GM23338 (cell line): ENCODE results near the gene TET2. TPM values are rescaled to one million over a fixed set of nuclear protein-coding genes. Genes with fewer than 3 reads are reported as not detected.

Experiments
- ATAC-seq: fragments of 200-7000 bp; cut with Tn5 transposase; 3 replicates; pipeline ENCODE4 v1.9.1; 2020
- DNase-seq: peaks from one replicate; pipeline ENCODE4 v3.0.0-alpha.2; 2015; ENCODE audit warnings: low spot score
- H2AFZ ChIP-seq: fragments of 200-600 bp; sonication (generic); 2 replicates; pipeline ENCODE4 v1.8.0; 2016; ENCODE audit warnings: antibody characterized with exemption, mild to moderate bottlenecking, moderate library complexity
- H3F3A ChIP-seq: fragments of 200-600 bp; sonication (generic); replicated peaks from 2 replicates; pipeline ENCODE4 v1.8.0; 2017; ENCODE audit warnings: antibody characterized with exemption, mixed run types, low read depth
- H3K27ac ChIP-seq: fragments of 200-600 bp; sonication (generic); 2 replicates; pipeline ENCODE4 v1.6.1; 2016; ENCODE audit warnings: low read depth
- H3K27me3 ChIP-seq: fragments of 200-600 bp; sonication (generic); 2 replicates; pipeline ENCODE4 v1.8.0; 2016; ENCODE audit warnings: mild to moderate bottlenecking, mixed run types, moderate library complexity; ENCODE audit not compliant: insufficient read depth
- H3K36me3 ChIP-seq: fragments of 200-600 bp; sonication (generic); 2 replicates; pipeline ENCODE4 v1.8.0; 2016; ENCODE audit warnings: mild to moderate bottlenecking; ENCODE audit not compliant: insufficient read depth
- H3K4me1 ChIP-seq: fragments of 200-600 bp; sonication (generic); 2 replicates; pipeline ENCODE4 v1.8.0; 2016; ENCODE audit warnings: mild to moderate bottlenecking, moderate library complexity; ENCODE audit not compliant: insufficient read depth
- H3K4me2 ChIP-seq: fragments of 200-600 bp; sonication (generic); 2 replicates; pipeline ENCODE4 v1.7.1; 2017; ENCODE audit warnings: mixed run types
- H3K4me3 ChIP-seq: fragments of 200-600 bp; sonication (generic); 2 replicates; pipeline ENCODE4 v1.6.1; 2016; ENCODE audit warnings: mixed run types
- H3K79me2 ChIP-seq: fragments of 200-600 bp; sonication (generic); replicated peaks from 2 replicates; pipeline ENCODE4 v1.8.0; 2017; ENCODE audit warnings: mild to moderate bottlenecking; ENCODE audit not compliant: insufficient read depth
- H3K9me2 ChIP-seq: fragments of 200-600 bp; sonication (generic); 2 replicates; pipeline ENCODE4 v1.8.0; 2017; ENCODE audit not compliant: insufficient read depth
- H4K20me1 ChIP-seq: fragments of 200-600 bp; sonication (generic); replicated peaks from 2 replicates; pipeline ENCODE4 v1.8.0; 2017; ENCODE audit warnings: mild to moderate bottlenecking; ENCODE audit not compliant: insufficient read depth
- H3K27ac Mint-ChIP-seq: 2 replicates; pipeline ENCODE4 v1.8.0; 2020; ENCODE audit warnings: inconsistent platforms, mild to moderate bottlenecking, moderate library complexity, mixed read lengths
- H3K27me3 Mint-ChIP-seq: 3 replicates; pipeline ENCODE4 v1.8.0; 2022; ENCODE audit warnings: low read depth, mild to moderate bottlenecking, moderate library complexity, mixed read lengths, inconsistent platforms; ENCODE audit not compliant: insufficient read depth, poor library complexity
- H3K36me3 Mint-ChIP-seq: 3 replicates; pipeline ENCODE4 v1.8.0; 2021; ENCODE audit warnings: low read depth, mild to moderate bottlenecking, inconsistent platforms, moderate library complexity, mixed read lengths
- H3K4me1 Mint-ChIP-seq: 3 replicates; pipeline ENCODE4 v1.8.0; 2020; ENCODE audit warnings: mild to moderate bottlenecking, inconsistent platforms, mixed read lengths
- H3K4me3 Mint-ChIP-seq: 3 replicates; pipeline ENCODE4 v1.8.0; 2021; ENCODE audit warnings: moderate library complexity, mild to moderate bottlenecking, inconsistent platforms, mixed read lengths
- H3K9me3 Mint-ChIP-seq: 3 replicates; pipeline ENCODE4 v1.8.0; 2020; ENCODE audit warnings: moderate library complexity, mild to moderate bottlenecking, inconsistent platforms, mixed read lengths
- CREB1 ChIP-seq: fragments of 250-450 bp; sonication (Bioruptor Pico); IDR thresholded peaks from 2 replicates; pipeline ENCODE4 v1.5.0; 2020; ENCODE audit warnings: low read depth, mild to moderate bottlenecking, moderate library complexity
- CTCF ChIP-seq, 2 experiments: fragments of 200-600 bp in 1 of 2; sonication (generic) in 1 of 2; conservative IDR thresholded peaks; 2 replicates each; pipeline versions ENCODE4 v1.5.1 to v1.6.1; 2016 to 2017; ENCODE audit warnings: antibody characterized with exemption in 2 of 2, low read depth in 2 of 2, mild to moderate bottlenecking in 2 of 2, moderate library complexity in 1 of 2
- ETS1 ChIP-seq: IDR thresholded peaks from 2 replicates; pipeline ENCODE4 v1.6.1; 2016; ENCODE audit warnings: antibody characterized with exemption
- EZH2phosphoT487 ChIP-seq: fragments of 200-600 bp; sonication (generic); IDR thresholded peaks from one replicate; pipeline ENCODE4 v1.8.1; 2018; ENCODE audit warnings: antibody characterized with exemption; ENCODE audit not compliant: unreplicated experiment
- JUNB ChIP-seq: IDR thresholded peaks from one replicate; pipeline ENCODE4 v1.6.1; 2016; ENCODE audit warnings: antibody characterized with exemption; ENCODE audit not compliant: unreplicated experiment
- NANOG ChIP-seq: IDR thresholded peaks from 2 replicates; pipeline ENCODE4 v1.6.1; 2016; ENCODE audit warnings: antibody characterized with exemption, borderline replicate concordance
- POLR2AphosphoS5 ChIP-seq: IDR thresholded peaks from 2 replicates; pipeline ENCODE4 v1.6.1; 2016; ENCODE audit warnings: antibody characterized with exemption, low read depth
- REST ChIP-seq: IDR thresholded peaks from one replicate; pipeline ENCODE4 v1.6.1; 2018; ENCODE audit warnings: antibody characterized with exemption; ENCODE audit not compliant: unreplicated experiment
- STAT1 ChIP-seq: IDR thresholded peaks from one replicate; pipeline ENCODE4 v1.6.1; 2016; ENCODE audit warnings: antibody characterized with exemption; ENCODE audit not compliant: unreplicated experiment
- ZNF114 ChIP-seq: fragments of 250-450 bp; sonication (Bioruptor Pico); IDR thresholded peaks from 2 replicates; pipeline ENCODE4 v1.5.0; 2020; ENCODE audit warnings: mild to moderate bottlenecking, moderate library complexity
- ZNF331 ChIP-seq: fragments of 250-450 bp; sonication (Bioruptor Pico); IDR thresholded peaks from 2 replicates; pipeline ENCODE4 v1.5.0; 2020; ENCODE audit warnings: low read depth, mild to moderate bottlenecking, moderate library complexity
- ZNF462 ChIP-seq: fragments of 250-450 bp; sonication (Bioruptor Pico); IDR thresholded peaks from 2 replicates; pipeline ENCODE4 v1.5.0; 2020; ENCODE audit warnings: mild to moderate bottlenecking, moderate library complexity
- polyA plus RNA-seq: library from polyadenylated mRNA; unstranded; fragments of >200 nt; fragmentation: Nextera tagmentation; extraction: Ambion mirVana; gene quantifications from 2 replicates; pipeline ENCODE4 v1.2.1, GENCODE V29; 2016
- total RNA-seq: library from RNA; depleted of rRNA; stranded (reverse); fragments of >200 nt; shearing (Covaris generic); gene quantifications from 2 replicates; pipeline ENCODE4 v1.2.3, GENCODE V29; 2014

TET2 gene
- total and polyA plus RNA-seq, 2 experiments from 2014 or later, result 1.2 to 2.2 TPM

- TF ChIP-seq JUNB (no peak), EZH2phosphoT487 (no peak), STAT1 (no peak), NANOG (no peak), CREB1 (no peak), ZNF114 (CRISPR knock-in tag) (no peak), REST (no peak), ZNF331 (no peak), ETS1 (no peak), ZNF462 (no peak), CTCF (conservative IDR thresholded peaks at IDR 0.05; ENCODE audit: low read depth in 2 of 2) (no peak), POLR2AphosphoS5 (no peak)
- Histone ChIP-seq H3F3A (no peaks in the 10 kb centered on the region), H3K79me2 (no peaks in the 10 kb centered on the region), H3K4me3 (no peak overlapping the region), H3K9me2 (no peaks in the 10 kb centered on the region), H3K4me2 (no peak overlapping the region), H4K20me1 (no peaks in the 10 kb centered on the region; the same call in 1 of the 2 replicates), H2AFZ (no peak overlapping the region), H3K27ac (no peak overlapping the region), H3K4me1 (no peaks in the 10 kb centered on the region), H3K36me3 (no peaks in the 10 kb centered on the region), H3K27me3 (no peaks in the 10 kb centered on the region)
- ATAC-seq (peak; percentile 98), DNase-seq (peak; percentile 91)
- Mint-ChIP-seq H3K4me1 (peaks cover 4% of the 10 kb centered on the region; the same call in 2 of the 3 replicates), H3K27ac (peak overlapping the region; percentile 59; the same call in 1 of the 2 replicates), H3K27me3 (peaks cover 3% of the 10 kb centered on the region), H3K9me3 (no peaks in the 10 kb centered on the region), H3K36me3 (no peaks in the 10 kb centered on the region), H3K4me3 (no peak overlapping the region)
Measured at GRCh38 chr4:105122350-105122749, 24.3 kb upstream of the TET2 start.
